Skeletal muscle cell (primary cell): Measurements from ENCODE around the gene MYL6B.

Source experiments
- DNase-seq: peaks from one replicate; pipeline ENCODE4 v3.0.0-alpha.2; 2010; ENCODE audit warnings: low read depth
- H3K4me3 ChIP-seq: 2 replicates; pipeline ENCODE4 v1.5.1; 2011; ENCODE audit warnings: low read depth, mild to moderate bottlenecking, control low read depth, low read length, moderate library complexity

Gene MYL6B

DNA sequence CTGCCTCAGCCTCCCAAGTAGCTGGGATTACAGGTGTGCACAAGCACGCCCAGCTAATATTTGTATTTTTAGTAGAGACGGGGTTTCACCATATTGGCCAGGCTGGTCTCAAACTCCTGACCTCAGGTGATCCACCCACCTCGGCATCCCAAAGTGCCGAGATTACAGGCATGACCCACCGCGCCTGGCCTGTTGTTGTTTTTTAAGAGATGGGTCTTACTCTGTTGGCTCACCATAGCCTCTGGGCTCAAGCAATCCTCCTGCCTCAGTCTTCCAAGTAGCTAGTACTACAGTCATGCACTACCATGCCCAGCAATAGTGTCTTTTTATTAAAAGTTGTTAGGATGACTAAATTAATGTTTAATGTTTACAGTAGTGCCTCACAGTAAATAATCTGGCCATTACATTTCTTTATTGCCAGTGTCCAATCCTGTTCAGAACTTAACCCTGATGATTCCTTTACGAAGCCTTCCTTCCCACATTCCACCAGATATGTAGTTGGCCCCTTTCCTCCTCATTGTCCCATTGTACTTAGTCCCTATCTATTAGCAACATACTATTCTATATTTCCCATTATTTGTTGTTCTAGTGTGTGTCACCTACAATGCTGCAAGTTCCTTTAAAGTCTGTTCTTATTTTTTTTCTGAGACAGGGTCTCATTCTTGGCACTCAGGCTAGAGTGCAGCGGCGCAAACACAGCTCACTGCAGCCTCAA lies 45.7 kb downstream of the MYL6B start:
- H3K4me3 ChIP-seq: no peak overlapping the region
- no peak for DNase-seq

DNA sequence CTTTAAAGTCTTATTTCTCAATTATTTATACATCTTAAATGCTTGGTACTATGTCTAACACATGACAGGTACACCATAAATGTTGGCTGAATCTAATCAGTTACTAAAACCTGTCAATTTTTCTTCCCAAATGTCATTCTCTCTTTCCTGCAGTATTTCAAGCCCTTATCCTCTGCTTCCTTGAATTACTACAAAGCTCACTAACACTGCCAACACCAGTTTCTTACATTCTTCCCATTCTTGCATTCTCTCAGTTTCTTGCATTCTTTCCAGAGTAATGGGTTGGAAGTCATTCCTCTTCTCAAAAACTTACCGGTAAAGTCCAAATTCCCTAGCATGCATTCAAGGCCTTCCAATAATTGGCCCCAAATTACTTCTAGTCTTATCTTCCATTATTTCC lies 46.4 kb downstream of the MYL6B start:
- H3K4me3 ChIP-seq: no peak overlapping the region
- DNase-seq: no peak

DNA sequence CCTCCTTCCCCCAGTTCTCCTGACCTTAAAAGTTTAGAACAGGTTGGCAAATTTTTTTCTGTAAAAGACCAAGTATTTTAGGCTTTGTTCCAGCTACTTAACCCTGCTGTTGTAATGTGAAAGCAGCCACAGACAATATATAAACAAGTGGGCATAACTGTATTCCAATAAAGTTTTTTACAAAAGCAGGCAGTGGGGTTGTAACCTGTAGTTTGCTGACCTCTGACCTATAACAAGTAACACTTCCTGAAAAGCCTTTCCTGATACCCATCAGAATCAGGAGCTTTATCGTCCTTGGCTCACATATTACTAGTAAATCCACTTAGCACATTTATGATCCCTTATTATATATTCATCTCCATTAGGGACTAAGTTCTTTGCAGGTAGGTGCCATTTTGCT lies 50.0 kb downstream of the MYL6B start:
- no peak for DNase-seq
- H3K4me3 ChIP-seq: no peak overlapping the region

DNA sequence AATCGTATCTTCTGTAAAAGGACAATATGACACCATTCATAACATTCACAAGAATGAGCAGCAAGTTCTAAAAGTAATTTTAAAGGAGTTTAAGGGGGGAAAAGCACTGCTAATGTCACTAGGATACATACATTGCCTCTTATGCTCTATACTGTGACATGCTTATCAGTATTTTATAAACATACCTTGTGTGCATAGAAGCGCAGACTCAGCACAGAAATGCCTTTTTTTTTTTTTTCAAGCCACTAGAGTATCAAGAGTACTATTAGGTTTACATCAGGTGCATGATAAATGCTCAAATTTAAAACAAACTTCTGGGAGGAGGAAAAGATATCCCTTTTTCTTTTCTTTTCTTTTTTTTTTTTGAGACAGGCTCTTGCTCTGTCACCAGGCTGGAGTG lies 50.5 kb downstream of the MYL6B start:
- H3K4me3 ChIP-seq: no peak overlapping the region
- no peak for DNase-seq

DNA sequence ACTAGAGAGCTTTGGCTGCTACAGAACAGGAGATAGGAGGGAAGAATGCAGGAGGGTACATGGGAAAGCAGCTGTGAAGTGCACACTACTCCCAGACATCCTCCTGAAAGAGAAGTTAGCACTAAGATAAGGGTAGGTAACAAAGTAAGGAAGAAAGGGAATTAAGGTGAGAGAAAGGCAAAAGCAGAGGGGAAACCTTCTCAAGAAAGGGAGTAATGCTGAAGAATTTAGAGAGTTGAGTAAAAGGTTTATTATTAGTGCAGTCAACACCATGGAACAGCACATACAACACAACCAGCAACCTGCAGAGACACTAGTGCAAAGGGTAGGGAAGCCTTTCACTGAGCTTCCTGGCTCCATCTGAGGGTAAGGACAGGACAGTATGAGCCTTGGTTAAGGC lies 51.9 kb downstream of the MYL6B start:
- no peak overlapping the region for H3K4me3 ChIP-seq
- no peak for DNase-seq

DNA sequence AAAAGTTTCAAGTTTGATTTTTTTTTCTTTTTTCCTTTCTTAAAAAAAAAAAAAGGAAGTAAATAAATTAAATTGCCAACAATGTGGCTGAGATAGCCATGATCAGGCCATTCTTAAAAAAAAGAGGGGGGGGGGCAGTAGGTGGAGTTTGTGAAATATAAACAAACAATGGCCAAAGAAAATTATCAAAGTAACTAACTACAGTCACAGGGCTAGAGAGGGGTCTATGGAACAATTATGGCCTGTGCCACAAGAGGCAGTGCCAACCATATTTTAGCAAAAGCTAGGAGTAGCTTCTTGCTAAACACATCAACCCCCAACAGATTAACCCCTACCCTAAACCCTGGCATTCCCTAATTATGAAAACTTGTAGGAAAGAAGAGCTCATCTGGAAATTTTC lies 53.1 kb downstream of the MYL6B start:
- no peak for DNase-seq
- no peak overlapping the region for H3K4me3 ChIP-seq

DNA sequence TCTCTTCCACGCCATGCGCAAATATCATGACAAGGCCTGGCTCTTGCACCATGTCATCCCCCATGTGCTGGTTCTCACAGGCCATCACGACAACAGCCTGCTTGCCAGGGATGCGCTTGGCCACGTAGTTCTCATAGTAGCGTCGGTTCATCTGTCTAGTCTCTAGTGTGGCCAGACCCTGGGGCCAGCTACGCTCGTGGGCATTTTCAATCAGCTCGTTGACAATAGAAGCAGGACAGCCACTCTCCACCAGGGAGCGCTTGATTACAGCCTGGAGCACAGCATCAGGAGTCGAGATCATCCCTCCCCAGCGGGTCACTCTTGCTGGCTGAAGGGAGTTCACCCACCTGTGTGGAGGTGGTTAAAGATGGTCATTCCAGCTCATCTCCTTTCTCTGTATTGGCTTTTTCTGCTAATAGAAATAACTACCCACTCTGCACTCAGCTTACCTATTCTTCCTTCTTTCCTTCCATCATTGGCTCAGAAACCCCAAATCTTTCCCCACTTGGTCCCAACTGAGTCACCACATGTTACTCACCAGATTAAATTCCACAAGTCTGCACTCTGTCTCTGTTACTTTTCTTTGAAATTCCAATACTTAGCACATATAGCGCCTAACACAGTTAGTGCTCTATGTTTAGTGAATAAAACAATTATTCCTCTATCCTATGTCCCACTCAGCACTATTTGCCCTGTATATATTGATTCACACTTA lies 54.2 kb downstream of the MYL6B start:
- no peak for DNase-seq
- no peak overlapping the region for H3K4me3 ChIP-seq
